IMR-90 (cell line): ENCODE measurements around the gene AFG1L. TPM values are rescaled to one million over a fixed set of nuclear protein-coding genes. Genes with fewer than 3 reads are reported as not detected.

Experiments used
- ATAC-seq: fragments of 200-7000 bp; cut with Tn5 transposase; 2 replicates; pipeline ENCODE4 v1.9.1; 2020; ENCODE audit warnings: low read depth, mild to moderate bottlenecking, moderate library complexity
- BruUV-seq: library from RNA; stranded (reverse); fragments of 400-500 nt; replicated peaks from 2 replicates; lab custom pipeline; 2021; lab: Mats Ljungman, UMichigan
- CTCF ChIA-PET: fragments of 300-600 bp; formaldehyde crosslinking; extraction: SDS; loops from one replicate; lab custom pipeline; 2021; ENCODE audit warnings: antibody characterized with exemption; lab: Yijun Ruan, JAX
- POLR2A ChIA-PET: fragments of 300-600 bp; sonication (Branson Sonifier 250); formaldehyde crosslinking; loops from one replicate; lab custom pipeline; 2022; ENCODE audit warnings: antibody characterized with exemption; ENCODE audit not compliant: unreplicated experiment; lab: Charles Lee
- DNase-seq: peaks from one replicate; pipeline ENCODE4 v3.0.0; 2013
- H2AFZ ChIP-seq: replicated peaks from 2 replicates; pipeline ENCODE3; 2013; ENCODE audit warnings: low read length, mild to moderate bottlenecking; ENCODE audit not compliant: poor library complexity
- H2AK5ac ChIP-seq: 2 replicates; pipeline ENCODE4 v1.6.1; 2013; ENCODE audit warnings: low read depth, low read length, inconsistent platforms
- H2AK9ac ChIP-seq: replicated peaks from 2 replicates; pipeline ENCODE3; 2013; ENCODE audit warnings: mild to moderate bottlenecking, low read depth, low read length, moderate library complexity; ENCODE audit not compliant: poor library complexity
- H2BK120ac ChIP-seq: 2 replicates; pipeline ENCODE4 v1.6.1; 2013; ENCODE audit warnings: low read depth, low read length, inconsistent platforms
- H2BK15ac ChIP-seq: 3 replicates; pipeline ENCODE4 v1.6.1; 2013; ENCODE audit warnings: low read depth, low read length, inconsistent platforms
- H2BK20ac ChIP-seq: 2 replicates; pipeline ENCODE4 v1.6.1; 2013; ENCODE audit warnings: low read depth, mild to moderate bottlenecking, inconsistent platforms, low read length, moderate library complexity
- H2BK5ac ChIP-seq: 2 replicates; pipeline ENCODE4 v1.6.1; 2013; ENCODE audit warnings: mild to moderate bottlenecking, low read depth, low read length, inconsistent platforms; ENCODE audit not compliant: poor library complexity, severe bottlenecking
- H3K14ac ChIP-seq: replicated peaks from 2 replicates; pipeline ENCODE4 v1.6.1; 2013; ENCODE audit warnings: low read depth, low read length, inconsistent platforms
- H3K18ac ChIP-seq: 2 replicates; pipeline ENCODE4 v1.6.1; 2013; ENCODE audit warnings: low read depth, low read length, control low read depth
- H3K23ac ChIP-seq: 2 replicates; pipeline ENCODE4 v1.6.1; 2013; ENCODE audit warnings: low read depth, low read length, inconsistent platforms
- H3K27ac ChIP-seq: 2 replicates; pipeline ENCODE4 v1.5.1; 2013; ENCODE audit warnings: mild to moderate bottlenecking, control low read depth, low read length; ENCODE audit not compliant: insufficient read depth
- H3K27me3 ChIP-seq: 2 replicates; pipeline ENCODE4 v1.6.1; 2013; ENCODE audit warnings: low read length; ENCODE audit not compliant: control insufficient read depth, insufficient read depth
- H3K36me3 ChIP-seq: 2 replicates; pipeline ENCODE4 v1.6.1; 2013; ENCODE audit warnings: low read length, mixed read lengths; ENCODE audit not compliant: control insufficient read depth, insufficient read depth
- H3K4ac ChIP-seq: 2 replicates; pipeline ENCODE4 v1.6.1; 2013; ENCODE audit warnings: low read depth, low read length, inconsistent platforms
- H3K4me1 ChIP-seq: 2 replicates; pipeline ENCODE4 v1.6.1; 2013; ENCODE audit warnings: low read length, mixed read lengths; ENCODE audit not compliant: control insufficient read depth, insufficient read depth
- H3K4me2 ChIP-seq: 2 replicates; pipeline ENCODE4 v1.6.1; 2013; ENCODE audit warnings: low read depth, mild to moderate bottlenecking, control low read depth, low read length, moderate library complexity
- H3K4me3 ChIP-seq: 2 replicates; pipeline ENCODE4 v1.5.1; 2013; ENCODE audit warnings: low read depth, mild to moderate bottlenecking, control low read depth, low read length, moderate library complexity; ENCODE audit not compliant: insufficient read depth
- H3K56ac ChIP-seq: 2 replicates; pipeline ENCODE4 v1.6.1; 2013; ENCODE audit warnings: low read length, inconsistent platforms; ENCODE audit not compliant: insufficient read depth; ENCODE audit errors: extremely low read depth
- H3K79me1 ChIP-seq, 2 experiments: 2 replicates each; pipeline ENCODE4 v1.6.1; 2013; ENCODE audit warnings: low read length in 2 of 2, inconsistent platforms in 1 of 2, low read depth in 1 of 2
- H3K9ac ChIP-seq: 2 replicates; pipeline ENCODE4 v1.6.1; 2013; ENCODE audit warnings: low read depth, low read length, control low read depth
- H3K9me1 ChIP-seq: 2 replicates; pipeline ENCODE4 v1.6.1; 2013; ENCODE audit warnings: low read length, inconsistent platforms; ENCODE audit not compliant: insufficient read depth
- H3K9me3 ChIP-seq: 2 replicates; pipeline ENCODE4 v1.6.1; 2013; ENCODE audit warnings: low read length; ENCODE audit not compliant: control insufficient read depth, insufficient read depth
- H4K20me1 ChIP-seq: 2 replicates; pipeline ENCODE4 v1.6.1; 2013; ENCODE audit warnings: low read length, inconsistent platforms; ENCODE audit not compliant: insufficient read depth
- H4K5ac ChIP-seq: 2 replicates; pipeline ENCODE4 v1.6.1; 2013; ENCODE audit warnings: mild to moderate bottlenecking, low read depth, low read length, control low read depth
- H4K8ac ChIP-seq, 2 experiments: 2 replicates each; pipeline ENCODE4 v1.6.1; 2013; ENCODE audit warnings: low read depth in 2 of 2, low read length in 2 of 2, control low read depth in 1 of 2, inconsistent platforms in 1 of 2
- H4K91ac ChIP-seq: 2 replicates; pipeline ENCODE4 v1.6.1; 2013; ENCODE audit warnings: low read depth, low read length, inconsistent platforms; ENCODE audit not compliant: insufficient read depth
- BHLHE40 ChIP-seq: fragments of 150-350 bp; IDR thresholded peaks from 2 replicates; pipeline ENCODE4 v1.6.1; 2016; ENCODE audit warnings: mild to moderate bottlenecking, low read depth, low read length
- CEBPB ChIP-seq: IDR thresholded peaks from 2 replicates; pipeline ENCODE4 v1.6.1; 2012; ENCODE audit warnings: low read depth, low read length, improper control_type of control experiment
- CHD1 ChIP-seq: IDR thresholded peaks from 2 replicates; pipeline ENCODE4 v1.6.1; 2012; ENCODE audit warnings: low read depth, low read length, improper control_type of control experiment
- ELK1 ChIP-seq: fragments of 150-350 bp; IDR thresholded peaks from 2 replicates; pipeline ENCODE4 v1.6.1; 2016; ENCODE audit warnings: low read depth, mild to moderate bottlenecking, low read length, moderate library complexity, borderline replicate concordance
- FOS ChIP-seq: fragments of 150-350 bp; IDR thresholded peaks from 2 replicates; pipeline ENCODE4 v1.6.1; 2016; ENCODE audit warnings: low read depth, low read length
- MAFK ChIP-seq: IDR thresholded peaks from 2 replicates; pipeline ENCODE4 v1.6.1; 2012; ENCODE audit warnings: low read depth, low read length, improper control_type of control experiment
- MAZ ChIP-seq: IDR thresholded peaks from 2 replicates; pipeline ENCODE4 v1.6.1; 2012; ENCODE audit warnings: low read depth, mild to moderate bottlenecking, low read length, improper control_type of control experiment, moderate library complexity, borderline replicate concordance
- MXI1 ChIP-seq: IDR thresholded peaks from 2 replicates; pipeline ENCODE4 v1.6.1; 2012; ENCODE audit warnings: low read depth, mild to moderate bottlenecking, low read length, moderate library complexity, borderline replicate concordance
- NFE2L2 ChIP-seq: fragments of 150-350 bp; IDR thresholded peaks from 2 replicates; pipeline ENCODE4 v1.6.1; 2016; ENCODE audit warnings: low read depth, mild to moderate bottlenecking, low read length
- POLR2A ChIP-seq: IDR thresholded peaks from 2 replicates; pipeline ENCODE4 v1.6.1; 2012; ENCODE audit warnings: mild to moderate bottlenecking, low read depth, low read length
- RAD21 ChIP-seq: IDR thresholded peaks from 2 replicates; pipeline ENCODE4 v1.6.1; 2012; ENCODE audit warnings: low read length, improper control_type of control experiment
- RCOR1 ChIP-seq: IDR thresholded peaks from 2 replicates; pipeline ENCODE4 v1.6.1; 2012; ENCODE audit warnings: mild to moderate bottlenecking, low read length, improper control_type of control experiment; ENCODE audit not compliant: insufficient replicate concordance
- RFX5 ChIP-seq: IDR thresholded peaks from 2 replicates; pipeline ENCODE4 v1.8.0; 2012; ENCODE audit warnings: low read depth, mild to moderate bottlenecking, low read length, moderate library complexity
- SMC3 ChIP-seq: fragments of 150-350 bp; IDR thresholded peaks from 2 replicates; pipeline ENCODE4 v1.6.1; 2016; ENCODE audit warnings: low read depth, mild to moderate bottlenecking, antibody characterized with exemption, low read length, moderate library complexity
- USF2 ChIP-seq: fragments of 150-350 bp; IDR thresholded peaks from 2 replicates; pipeline ENCODE4 v1.6.1; 2017; ENCODE audit warnings: mild to moderate bottlenecking, antibody characterized with exemption, low read length, low read depth
- WGBS, 2 experiments: methylation state at CpG; one replicate each; pipeline versions ENCODE4 v1.1.5 to v1.1.7; 2013; ENCODE audit warnings: missing lambda C conversion rate in 2 of 2; ENCODE audit not compliant: insufficient read length in 1 of 2; ENCODE audit errors: extremely low coverage in 2 of 2; 5-methylcytosine and 5-hydroxymethylcytosine counted together
- dilution Hi-C: fragments of 300-500 bp; cut with HindIII; formaldehyde crosslinking; loops from one replicate; pipeline ENCODE4 v1.14.3; 2018; ENCODE audit warnings: low sequenced_read_pairs; ENCODE audit not compliant: unreplicated experiment
- in situ Hi-C: fragments of 300-500 bp; cut with MboI; formaldehyde crosslinking; loops from 3 replicates; pipeline ENCODE4 v1.14.3; 2019; ENCODE audit warnings: low sequenced_read_pairs, inconsistent platforms, mixed read lengths
- intact Hi-C: fragments of 100-400 bp; cut with micrococcal nuclease; formaldehyde crosslinking; loops from 2 replicates; pipeline ENCODE4 v1.10.0; 2022
- polyA plus RNA-seq, 3 experiments: library from polyadenylated mRNA; depleted of rRNA; stranded (reverse); fragments of >200 nt; gene quantifications; 2 replicates each; pipeline ENCODE4 v1.2.3, GENCODE V29; 2012; ENCODE audit warnings: low replicate concordance in 1 of 3
- total RNA-seq: library from RNA; depleted of rRNA; stranded (reverse); fragments of >200 nt; gene quantifications from 2 replicates; pipeline ENCODE4 v1.2.3, GENCODE V29; 2012
- TF ChIP-seq, protein P1 (sequence below): conservative IDR thresholded peaks from 2 replicates; pipeline ENCODE4 v1.5.1; 2012; ENCODE audit warnings: mild to moderate bottlenecking, low read depth, low read length, improper control_type of control experiment

The AFG1L gene
- total and polyA plus RNA-seq, 2 of the 4 experiments (the other 2 are of a cell fraction), result 1.0 to 2.0 TPM

GRCh38 chr6:108501559-108501958 is 206.7 kb downstream of the AFG1L start:
- in situ Hi-C loops (no loop called here), intact Hi-C loops (no loop called here), dilution Hi-C loops (no loop called here)
- ChIA-PET CTCF (no interaction called here), POLR2A (no interaction called here)
- Histone ChIP-seq H3K9ac (no peak overlapping the region), H3K27me3 (no peaks in the 10 kb centered on the region), H3K79me1 (no peaks in the 10 kb centered on the region), H4K8ac (no peak overlapping the region), H2AK5ac (no peak overlapping the region), H3K18ac (no peak overlapping the region), H3K56ac (no peak overlapping the region), H4K20me1 (no peaks in the 10 kb centered on the region), H2BK5ac (no peak overlapping the region), H4K91ac (no peak overlapping the region), H3K4me3 (no peak overlapping the region), H2BK15ac (no peak overlapping the region), H3K27ac (no peak overlapping the region), H2AFZ (no peak overlapping the region), H3K36me3 (no peaks in the 10 kb centered on the region), H2AK9ac (no peak overlapping the region), H3K23ac (no peak overlapping the region), H3K4me2 (no peak overlapping the region), H3K4ac (no peak overlapping the region), H3K4me1 (no peaks in the 10 kb centered on the region), H2BK120ac (no peak overlapping the region), H3K14ac (no peak overlapping the region), H3K9me3 (no peaks in the 10 kb centered on the region), H2BK20ac (no peak overlapping the region), H4K5ac (no peak overlapping the region), H3K9me1 (no peaks in the 10 kb centered on the region)
- no TSS peak for BruUV-seq
- TF ChIP-seq CEBPB (no peak), BHLHE40 (no peak), CHD1 (no peak), RAD21 (no peak), MXI1 (no peak), RCOR1 (no peak), NFE2L2 (no peak), ELK1 (no peak), RFX5 (no peak), USF2 (no peak), SMC3 (no peak), MAFK (no peak), FOS (no peak), POLR2A (no peak), MAZ (no peak)
- TF ChIP-seq, protein P1, sequence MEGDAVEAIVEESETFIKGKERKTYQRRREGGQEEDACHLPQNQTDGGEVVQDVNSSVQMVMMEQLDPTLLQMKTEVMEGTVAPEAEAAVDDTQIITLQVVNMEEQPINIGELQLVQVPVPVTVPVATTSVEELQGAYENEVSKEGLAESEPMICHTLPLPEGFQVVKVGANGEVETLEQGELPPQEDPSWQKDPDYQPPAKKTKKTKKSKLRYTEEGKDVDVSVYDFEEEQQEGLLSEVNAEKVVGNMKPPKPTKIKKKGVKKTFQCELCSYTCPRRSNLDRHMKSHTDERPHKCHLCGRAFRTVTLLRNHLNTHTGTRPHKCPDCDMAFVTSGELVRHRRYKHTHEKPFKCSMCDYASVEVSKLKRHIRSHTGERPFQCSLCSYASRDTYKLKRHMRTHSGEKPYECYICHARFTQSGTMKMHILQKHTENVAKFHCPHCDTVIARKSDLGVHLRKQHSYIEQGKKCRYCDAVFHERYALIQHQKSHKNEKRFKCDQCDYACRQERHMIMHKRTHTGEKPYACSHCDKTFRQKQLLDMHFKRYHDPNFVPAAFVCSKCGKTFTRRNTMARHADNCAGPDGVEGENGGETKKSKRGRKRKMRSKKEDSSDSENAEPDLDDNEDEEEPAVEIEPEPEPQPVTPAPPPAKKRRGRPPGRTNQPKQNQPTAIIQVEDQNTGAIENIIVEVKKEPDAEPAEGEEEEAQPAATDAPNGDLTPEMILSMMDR, result no peak
- WGBS, 2 experiments, result no CpG with 5 or more reads among the region's 3 CpGs
- ATAC-seq (no peak), DNase-seq (peak; percentile 47)
